Cerebellar nuclear complex (tissue), 1 donor: ENCODE measurements around the gene ADRA2C.
A peak's percentile ranks its signal among the peaks of the same experiment; 100 is the strongest.

ENCODE experiments used
- DNase-seq, 2 experiments: peaks; one replicate each; lab custom pipeline; 2025; lab: John Stamatoyannopoulos, UW

ADRA2C gene

DNA sequence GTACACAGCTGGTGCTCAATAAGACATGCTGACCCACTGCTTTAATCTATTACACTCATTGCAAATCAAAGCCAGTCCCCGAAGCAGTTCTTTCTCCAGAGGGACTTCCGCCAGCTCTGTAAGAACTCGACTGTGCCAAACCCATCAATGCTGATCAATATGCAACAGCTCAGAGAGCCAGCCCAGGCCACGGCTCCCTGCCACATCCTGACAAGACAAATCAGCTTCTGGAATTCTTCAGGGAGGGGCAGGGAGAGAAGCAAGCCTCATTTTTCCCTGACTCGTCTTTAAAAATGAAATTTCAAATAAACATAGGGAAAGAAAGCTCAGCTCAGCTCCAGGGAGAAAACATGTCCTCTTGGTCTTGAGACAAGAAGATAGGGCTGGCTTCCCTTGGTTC, 5.3 kb upstream of the ADRA2C start:
- no peak for DNase-seq

DNA sequence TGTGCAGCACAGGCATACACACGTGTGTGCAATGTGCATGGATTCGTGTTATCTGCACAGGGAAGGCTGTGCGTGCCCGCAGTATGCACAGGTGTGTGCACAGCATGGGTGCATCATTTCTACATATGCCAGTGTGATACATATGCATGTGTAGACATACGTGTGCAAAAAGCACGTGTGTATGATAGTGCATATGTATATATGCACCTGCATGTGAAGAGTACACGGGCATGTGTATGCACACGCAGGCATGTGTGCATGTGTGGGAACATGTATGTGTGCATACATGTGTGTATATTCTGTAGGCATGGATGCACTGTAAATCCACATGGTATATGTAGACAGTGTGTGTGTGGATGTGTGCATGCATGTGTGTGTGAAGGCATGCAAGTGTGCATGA, 3.9 kb upstream of the ADRA2C start:
- no peak for DNase-seq

DNA sequence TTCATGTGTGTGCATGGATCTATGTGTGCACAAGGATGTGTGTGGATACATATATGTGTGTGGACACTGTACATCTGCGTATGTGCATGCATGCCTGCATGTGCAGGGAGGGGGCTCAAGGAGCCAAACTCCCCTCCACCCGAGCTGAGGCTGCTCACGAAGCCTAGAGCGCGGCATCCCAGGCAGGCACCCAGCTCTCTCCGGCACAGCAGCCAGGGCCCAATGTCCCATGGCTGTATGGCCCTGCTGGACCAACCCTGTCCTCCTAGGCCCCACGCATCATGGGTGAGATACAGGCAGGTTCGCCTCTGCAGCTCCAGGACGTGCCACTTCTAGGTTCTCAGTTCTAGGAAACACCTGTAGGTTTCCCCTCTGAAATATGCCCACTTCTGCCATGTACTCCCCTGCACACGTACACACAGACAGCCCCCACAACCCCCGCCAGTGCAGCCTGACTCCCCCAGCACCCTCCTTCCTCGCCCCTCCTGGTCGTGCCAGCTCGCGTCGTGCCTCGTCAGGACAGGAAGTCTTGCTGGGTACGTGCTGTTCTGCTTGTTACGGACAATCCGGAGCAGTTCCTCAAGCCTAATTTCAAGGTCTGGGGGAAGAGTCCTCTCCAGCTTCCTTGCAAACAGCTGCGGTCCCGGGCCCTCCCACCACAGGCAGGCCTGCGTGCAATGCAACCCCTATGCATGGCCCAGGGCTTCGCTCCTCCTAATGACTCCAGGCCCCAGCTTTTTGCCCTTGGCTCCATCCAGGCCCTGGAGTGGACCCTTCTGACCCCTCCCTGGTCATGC, 3.2 kb upstream of the ADRA2C start:
- DNase-seq, result no peak

DNA sequence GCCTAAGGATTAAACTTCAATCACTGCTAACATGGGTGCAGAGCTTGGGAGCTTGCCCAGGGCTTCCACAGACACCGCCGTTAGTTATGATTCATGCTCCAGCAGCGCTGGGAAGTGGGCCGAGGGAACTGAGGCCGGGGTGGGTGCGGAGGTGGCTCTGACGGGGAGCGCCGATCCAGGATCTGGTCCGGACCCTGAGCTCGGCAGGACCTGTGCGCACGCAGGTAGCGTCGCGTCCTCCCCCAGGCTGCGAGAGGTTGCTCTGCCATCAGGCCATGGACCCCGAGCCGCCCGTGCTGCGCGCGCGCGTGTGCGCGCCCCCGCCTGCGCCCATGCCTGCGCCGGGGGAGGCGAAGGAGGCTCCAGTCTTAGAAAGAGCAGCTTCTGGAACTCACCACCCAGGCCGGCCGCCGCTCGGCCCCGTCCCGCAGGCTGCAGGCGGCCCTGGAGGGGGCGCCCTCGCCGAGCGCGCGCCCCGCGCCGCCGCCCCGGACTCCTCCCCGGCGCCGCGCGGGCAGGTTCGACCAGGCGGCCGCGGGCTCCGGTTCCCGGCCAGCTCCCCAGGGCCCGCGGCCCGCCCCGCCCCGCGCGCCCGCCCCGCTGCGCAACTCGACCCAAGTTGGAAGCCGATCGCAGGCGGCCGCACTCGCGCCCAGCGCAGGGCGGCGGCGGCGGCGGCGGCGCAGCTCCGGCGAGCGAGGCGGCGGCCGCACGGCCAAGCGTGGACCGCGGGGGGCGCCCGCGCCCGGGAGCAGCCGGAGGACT, 732 bp upstream of the ADRA2C start:
- no peak for DNase-seq

DNA sequence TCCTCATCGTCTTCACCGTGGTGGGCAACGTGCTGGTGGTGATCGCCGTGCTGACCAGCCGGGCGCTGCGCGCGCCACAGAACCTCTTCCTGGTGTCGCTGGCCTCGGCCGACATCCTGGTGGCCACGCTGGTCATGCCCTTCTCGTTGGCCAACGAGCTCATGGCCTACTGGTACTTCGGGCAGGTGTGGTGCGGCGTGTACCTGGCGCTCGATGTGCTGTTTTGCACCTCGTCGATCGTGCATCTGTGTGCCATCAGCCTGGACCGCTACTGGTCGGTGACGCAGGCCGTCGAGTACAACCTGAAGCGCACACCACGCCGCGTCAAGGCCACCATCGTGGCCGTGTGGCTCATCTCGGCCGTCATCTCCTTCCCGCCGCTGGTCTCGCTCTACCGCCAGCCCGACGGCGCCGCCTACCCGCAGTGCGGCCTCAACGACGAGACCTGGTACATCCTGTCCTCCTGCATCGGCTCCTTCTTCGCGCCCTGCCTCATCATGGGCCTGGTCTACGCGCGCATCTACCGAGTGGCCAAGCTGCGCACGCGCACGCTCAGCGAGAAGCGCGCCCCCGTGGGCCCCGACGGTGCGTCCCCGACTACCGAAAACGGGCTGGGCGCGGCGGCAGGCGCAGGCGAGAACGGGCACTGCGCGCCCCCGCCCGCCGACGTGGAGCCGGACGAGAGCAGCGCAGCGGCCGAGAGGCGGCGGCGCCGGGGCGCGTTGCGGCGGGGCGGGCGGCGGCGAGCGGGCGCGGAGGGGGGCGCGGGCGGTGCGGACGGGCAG, 792 bp downstream of the ADRA2C start:
- DNase-seq, result no peak

DNA sequence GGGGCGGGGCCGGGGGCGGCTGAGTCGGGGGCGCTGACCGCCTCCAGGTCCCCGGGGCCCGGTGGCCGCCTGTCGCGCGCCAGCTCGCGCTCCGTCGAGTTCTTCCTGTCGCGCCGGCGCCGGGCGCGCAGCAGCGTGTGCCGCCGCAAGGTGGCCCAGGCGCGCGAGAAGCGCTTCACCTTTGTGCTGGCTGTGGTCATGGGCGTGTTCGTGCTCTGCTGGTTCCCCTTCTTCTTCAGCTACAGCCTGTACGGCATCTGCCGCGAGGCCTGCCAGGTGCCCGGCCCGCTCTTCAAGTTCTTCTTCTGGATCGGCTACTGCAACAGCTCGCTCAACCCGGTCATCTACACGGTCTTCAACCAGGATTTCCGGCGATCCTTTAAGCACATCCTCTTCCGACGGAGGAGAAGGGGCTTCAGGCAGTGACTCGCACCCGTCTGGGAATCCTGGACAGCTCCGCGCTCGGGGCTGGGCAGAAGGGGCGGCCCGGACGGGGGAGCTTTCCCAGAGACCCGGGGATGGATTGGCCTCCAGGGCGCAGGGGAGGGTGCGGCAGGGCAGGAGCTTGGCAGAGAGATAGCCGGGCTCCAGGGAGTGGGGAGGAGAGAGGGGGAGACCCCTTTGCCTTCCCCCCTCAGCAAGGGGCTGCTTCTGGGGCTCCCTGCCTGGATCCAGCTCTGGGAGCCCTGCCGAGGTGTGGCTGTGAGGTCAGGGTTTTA, 1.5 kb downstream of the ADRA2C start:
- no peak for DNase-seq

DNA sequence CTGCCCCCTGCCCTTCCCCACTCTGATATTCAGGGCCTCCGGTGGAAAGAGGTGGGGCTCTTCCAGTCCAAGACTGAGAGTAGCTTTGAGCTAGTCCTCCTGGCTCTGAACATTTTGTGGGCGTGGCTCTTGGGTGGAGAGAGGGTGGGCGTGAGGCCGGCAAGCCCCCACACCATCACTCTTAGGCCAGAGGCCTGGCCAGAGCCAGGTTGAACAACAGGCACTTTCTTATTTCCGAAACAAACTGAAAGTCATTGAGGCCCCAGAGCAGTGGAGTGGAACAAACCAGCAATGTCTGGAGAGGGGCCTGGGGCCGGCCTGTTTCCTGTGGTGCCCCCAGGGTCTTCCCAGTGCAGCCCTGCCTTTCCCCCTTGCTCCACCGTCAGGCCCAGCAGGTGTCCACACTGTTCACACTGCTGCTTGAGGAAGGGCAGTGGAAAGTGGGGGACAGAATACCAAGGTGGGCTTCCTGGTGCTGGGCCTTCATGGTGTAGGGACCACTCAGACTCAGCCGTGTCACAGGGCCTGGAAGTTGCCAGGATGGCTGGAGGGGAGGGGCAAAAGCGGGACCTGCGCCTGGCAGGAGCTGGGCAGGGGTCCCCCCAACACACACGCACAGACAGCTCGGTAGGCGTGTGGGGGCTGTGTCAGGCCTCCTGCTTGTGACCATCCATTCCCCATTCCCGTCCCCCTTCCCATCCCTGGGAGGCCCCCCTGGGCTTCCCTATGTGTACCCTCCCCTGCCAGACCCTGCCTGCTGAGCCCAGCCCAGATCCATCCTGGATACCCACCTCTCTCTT, 2.9 kb downstream of the ADRA2C start:
- DNase-seq, result no peak

DNA sequence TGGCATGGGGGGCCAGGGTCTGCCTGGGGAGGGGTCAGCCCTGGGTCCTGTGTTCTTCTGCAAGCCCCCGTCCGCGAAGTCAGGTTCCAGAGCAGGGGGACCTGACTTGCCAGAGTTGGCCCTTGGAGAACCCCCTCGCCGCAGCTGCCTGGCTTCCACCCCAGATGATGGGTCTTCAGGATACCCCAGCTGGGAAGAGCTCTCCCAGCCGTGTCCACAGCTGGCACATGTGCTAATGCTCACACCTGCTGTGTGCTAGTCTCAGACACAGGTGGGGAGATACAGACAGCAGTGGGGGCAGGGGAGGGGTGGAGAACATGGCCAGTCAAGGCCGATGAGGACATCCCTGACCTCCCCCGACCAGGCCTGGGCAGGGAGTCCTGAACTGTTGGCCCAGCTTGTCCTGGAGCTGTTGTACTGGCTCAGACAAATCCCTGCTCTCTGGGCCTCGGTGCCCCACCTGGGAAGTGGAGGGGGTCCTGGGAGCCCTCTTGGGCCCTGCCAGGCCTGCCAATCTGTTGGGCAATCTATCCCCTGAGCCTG, 3.5 kb downstream of the ADRA2C start:
- DNase-seq, result no peak

DNA sequence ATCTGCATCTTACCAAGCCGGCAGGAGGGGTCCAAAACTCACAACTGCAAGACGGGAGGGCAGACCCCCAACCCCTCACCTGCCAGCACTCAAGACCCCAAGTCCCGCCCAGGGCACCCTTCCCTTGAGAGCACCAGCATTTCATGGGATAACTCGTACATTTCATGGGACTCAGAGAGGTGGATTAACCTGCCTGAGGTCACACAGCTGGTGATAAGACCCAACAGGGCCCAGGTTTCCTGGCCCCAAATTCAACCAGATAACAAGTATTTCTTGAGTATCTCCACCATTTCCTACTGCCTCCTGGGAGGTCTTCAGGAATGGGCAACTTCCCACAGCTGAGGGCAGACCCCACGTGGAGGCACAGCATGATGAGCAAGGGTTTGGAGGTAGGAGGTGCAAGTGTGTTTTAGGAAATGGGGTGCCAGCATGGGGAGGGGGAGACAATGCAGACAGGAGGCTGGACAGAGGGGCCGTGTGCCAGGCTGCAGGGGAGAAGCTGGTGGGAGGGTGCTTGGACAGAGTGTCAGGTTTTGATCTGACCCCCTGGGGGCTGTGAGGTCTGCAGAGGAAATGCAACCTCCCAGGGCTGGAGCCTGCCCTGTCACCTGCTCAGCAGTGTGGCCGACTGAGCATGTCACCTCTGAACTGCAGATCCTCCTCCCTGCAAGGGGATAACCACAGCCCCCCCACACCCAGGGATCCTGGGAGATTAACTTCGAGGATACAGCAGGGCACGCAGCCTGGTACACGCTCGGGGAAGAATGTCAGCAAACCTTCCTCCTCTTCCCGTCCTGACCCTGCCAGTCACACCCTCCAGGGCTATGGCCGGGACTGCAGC, 4.4 kb downstream of the ADRA2C start:
- DNase-seq, result no peak

DNA sequence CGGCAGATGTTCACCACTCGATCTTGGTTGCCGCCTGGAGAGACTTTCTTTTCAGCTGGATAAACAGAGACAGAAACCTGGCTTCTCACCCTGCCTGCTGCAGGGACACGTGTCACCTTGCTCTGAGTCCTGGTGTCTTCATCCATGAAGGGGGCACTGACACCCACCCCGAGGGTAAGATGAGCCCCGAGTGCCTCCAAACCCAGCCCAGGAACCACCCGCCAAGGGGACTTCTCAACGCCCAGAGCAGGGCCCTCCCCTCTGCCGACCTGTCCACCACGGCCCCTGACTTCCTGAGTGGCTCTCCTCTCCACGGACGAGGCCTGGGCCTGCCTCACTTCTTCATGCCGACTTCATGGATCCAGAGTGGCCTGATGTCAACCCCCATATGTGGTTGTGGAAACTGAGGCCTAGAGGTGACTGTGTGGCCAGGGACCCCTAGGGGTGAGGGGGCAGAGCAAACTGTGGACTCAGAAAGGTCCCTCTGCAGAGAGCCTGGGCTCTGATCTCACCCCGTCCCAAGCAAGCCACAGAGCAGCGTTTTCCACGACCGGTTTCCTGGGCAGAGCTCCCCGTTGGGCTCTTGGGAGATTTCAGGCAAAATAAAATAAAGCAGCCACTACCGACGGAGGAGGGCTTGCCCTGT, 5.1 kb downstream of the ADRA2C start:
- DNase-seq, result no peak

DNA sequence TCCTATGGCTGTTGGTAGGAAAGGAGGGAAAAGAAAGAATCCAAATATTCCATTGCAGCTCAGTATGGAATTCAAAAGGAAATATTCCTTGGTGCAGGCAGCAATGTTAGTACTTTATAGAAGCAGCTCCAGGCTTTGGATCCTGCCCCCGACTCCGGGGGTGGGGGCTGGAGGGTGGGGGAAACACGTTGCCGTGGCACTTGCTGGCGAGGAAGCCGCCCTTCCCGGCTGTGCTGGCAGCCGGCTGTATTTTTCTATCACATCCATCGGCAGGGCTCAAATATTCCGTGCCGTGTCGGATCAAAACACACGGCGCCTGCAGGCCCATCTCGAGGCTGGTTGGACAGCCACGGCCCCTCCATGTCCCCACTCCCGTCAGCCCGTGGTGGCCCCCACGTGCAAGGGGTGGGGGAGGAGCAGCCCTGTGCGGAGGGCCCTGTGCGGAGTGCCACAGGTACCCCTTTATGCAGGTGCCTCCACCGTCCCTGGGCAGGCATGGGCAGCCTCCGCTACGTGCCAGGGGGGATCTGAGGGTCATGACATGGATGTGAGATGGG, 5.8 kb downstream of the ADRA2C start:
- DNase-seq, result no peak

DNA sequence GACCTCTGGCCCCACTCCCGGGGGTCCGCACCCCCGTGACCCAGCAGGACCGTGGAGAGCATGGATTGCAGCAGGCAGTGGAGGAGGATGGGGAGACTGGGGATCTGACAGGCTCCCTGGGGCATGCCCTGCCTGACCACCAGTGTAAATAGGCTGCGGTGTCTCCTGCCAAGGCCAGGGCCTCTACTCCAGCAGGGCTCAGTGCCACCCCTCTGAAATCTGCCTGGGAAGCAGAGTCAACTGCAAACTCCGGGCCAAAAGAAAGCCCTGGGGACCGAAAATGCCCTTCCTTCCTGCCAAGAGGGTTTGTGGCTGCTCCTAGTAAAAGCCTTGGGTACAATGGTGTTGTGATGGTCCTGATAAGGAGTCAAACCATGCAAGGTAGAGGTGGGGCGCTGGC, 6.4 kb downstream of the ADRA2C start:
- DNase-seq, result no peak

DNA sequence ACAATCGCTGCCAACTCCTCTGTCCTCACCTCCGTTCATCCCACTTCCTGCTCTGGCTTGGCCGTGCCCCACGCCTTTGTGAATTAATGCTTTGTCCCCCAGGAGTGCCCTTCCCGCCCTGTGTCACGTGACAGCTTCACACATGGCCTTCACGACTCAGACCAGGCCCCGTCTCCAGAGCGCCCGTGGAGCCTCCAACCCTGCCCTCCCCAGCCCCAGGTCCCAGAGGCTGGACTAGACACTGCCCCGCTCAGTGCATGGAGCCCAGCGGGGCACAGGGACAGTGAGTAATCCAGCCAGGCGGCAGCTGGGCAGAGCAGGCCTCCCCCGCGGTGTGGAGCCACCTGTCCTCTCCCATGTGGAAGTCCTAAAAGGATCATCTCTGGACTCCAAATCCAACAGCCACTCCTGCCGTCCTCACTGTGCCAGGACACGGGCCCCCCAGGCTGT, 7.4 kb downstream of the ADRA2C start:
- peak in 1 of 2 experiments; percentile 25 for DNase-seq

DNA sequence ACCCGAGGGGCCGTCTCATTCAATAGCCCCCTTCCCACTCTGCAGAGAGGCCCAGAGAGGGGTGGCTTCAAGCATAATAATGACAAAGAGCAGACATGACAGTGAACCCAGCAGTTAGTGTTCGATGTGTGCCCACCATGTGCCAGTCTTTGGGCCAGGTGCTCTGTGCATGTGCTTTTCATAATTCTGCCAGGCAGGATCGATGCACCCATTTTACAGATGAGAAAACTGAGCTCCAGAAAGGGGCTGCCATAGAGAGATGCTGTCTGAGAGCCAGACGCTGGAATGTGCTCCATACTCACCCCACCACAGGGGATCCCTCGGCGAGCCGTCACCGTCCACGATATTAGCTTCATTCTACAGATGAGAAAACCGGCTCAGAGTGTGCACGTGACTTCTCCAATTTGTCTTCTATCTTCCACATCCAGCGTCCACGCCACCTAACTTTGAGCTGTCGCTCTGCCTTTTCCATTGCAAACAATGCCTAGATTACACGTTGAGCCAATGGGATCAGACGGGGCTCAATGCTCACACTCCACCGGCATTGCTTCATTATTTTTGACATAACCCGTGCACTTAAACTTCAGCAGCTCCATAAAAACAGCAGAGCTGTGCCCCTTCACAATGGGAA, 8.2 kb downstream of the ADRA2C start:
- no peak for DNase-seq

DNA sequence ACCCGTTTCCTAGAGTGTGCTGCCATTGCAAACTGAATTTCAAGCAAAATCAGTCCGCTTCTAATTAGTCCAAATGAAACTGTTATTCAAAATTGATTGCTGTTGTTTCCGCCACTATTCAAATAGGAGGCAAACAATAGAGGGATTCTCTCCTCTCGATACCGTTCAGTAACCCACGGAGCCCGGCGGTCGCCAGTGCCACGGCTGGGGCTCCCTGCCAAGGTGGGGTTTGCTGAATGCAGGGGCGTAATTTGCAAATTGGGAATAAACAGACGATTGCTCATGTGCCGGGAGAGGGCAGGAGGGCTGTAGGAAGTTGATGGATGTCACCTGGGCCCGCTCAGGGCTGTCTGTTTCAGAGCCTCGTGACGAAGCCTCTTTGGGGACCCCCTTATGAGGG, 8.8 kb downstream of the ADRA2C start:
- no peak for DNase-seq

DNA sequence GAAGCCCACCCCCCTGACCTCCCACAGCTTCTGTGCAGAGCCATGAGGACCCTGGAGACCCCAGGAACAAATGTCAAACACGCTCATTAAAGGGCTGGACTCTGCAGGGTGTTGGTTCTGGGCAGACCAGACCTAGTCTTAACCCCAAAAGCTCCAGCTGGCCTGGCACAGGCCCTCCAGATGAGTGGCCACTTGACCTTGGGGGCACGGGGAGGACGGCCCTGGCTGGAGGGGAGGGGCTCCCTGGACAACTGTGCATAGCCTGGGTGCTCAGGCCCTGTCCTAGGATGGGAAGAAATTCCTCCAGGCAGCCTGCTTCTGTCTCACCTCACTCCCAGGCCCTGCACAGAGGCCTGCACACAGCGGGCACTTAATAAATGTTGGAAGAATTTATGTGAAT, 9.4 kb downstream of the ADRA2C start:
- no peak for DNase-seq

DNA sequence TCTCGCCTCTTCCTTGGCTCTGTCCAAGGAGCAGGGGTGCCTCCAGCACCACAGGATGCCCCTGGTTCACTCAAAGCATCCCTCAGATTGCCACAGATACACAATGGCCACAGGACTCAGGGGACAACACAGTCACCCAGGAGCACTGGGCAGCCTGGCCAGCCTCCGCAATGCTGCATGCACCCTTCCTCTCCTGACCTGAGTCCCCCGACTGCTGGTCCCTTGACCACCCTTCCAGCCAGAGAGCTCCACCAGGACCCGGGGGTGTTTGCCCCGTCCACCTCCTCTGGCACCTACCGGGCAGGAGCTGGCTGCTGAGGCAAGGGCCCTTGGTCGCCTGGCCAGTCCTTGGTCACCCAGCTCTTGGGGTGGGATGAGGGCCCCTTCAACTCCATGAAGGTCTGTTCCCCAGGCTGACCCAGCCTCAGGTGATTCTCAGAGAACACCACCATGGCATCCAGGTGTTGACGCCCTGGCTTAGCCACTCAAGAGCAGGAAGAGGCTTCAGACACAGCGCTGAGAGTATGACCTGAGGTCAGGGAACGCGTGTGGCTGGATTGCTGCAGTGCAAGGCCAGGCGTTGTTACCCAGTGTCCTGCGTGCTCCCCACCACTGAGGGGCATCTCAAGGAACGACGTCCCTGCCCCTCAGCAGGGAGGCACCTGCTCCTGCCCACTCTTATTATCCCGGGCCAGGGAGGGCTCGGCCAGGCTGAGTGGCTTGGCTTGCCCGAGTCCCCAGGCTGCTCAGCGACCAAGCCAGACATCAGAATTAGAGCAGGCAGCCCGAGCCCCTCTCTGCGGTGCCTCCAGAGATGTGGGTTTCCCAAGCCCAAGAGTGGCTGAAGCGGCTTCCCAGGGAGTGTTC, 10.2 kb downstream of the ADRA2C start:
- no peak for DNase-seq

DNA sequence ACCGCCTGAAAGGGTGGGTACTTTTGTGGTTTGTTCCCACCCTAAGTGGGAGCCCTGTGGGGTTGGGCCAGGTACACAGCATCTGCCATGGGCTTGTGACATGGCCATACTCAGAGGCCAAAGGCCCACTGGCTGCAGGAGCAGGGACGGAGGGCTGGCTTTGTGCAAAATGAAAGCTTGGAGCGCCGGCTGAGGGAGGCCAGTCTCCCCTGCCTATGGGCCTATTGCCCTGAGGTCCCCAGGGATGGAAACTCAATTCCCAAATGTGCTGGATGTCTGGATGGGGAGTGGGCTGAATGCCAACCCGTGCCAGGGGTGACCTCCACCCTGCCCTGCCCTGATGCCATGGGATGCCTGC, 10.8 kb downstream of the ADRA2C start:
- no peak for DNase-seq
